K562 (cell line): ENCODE measurements around the gene SAE1. TPM values are rescaled to one million over a fixed set of nuclear protein-coding genes. Genes with fewer than 3 reads are reported as not detected.

Experiments
- CBFA2T2 ChIP-seq: fragments of 450-650 bp; conservative IDR thresholded peaks from 2 replicates; pipeline ENCODE4 v1.6.1; 2017; ENCODE audit warnings: mild to moderate bottlenecking
- CREBBP ChIP-seq: IDR thresholded peaks from one replicate; pipeline ENCODE4 v1.6.1; 2012; ENCODE audit warnings: low read depth, mild to moderate bottlenecking, control low read depth, inconsistent platforms, low read length
- EGR1 ChIP-seq: fragments of 450-650 bp; conservative IDR thresholded peaks from 2 replicates; pipeline ENCODE4 v1.6.1; 2017; ENCODE audit warnings: mild to moderate bottlenecking
- EHMT2 ChIP-seq: fragments of 450-650 bp; IDR thresholded peaks from 2 replicates; pipeline ENCODE4 v1.6.1; 2018; ENCODE audit warnings: antibody characterized with exemption
- ETS1 ChIP-seq: conservative IDR thresholded peaks from 2 replicates; pipeline ENCODE4 v1.6.1; 2011; ENCODE audit warnings: low read depth, mild to moderate bottlenecking, low read length; ENCODE audit not compliant: control insufficient read depth
- FOXM1 ChIP-seq, 2 experiments: fragments of 450-650 bp in 1 of 2; sonication (generic) in 1 of 2; formaldehyde crosslinking in 1 of 2; IDR thresholded peaks; 2 replicates each; pipeline versions ENCODE4 v1.6.1 to v1.9.0; 2017 to 2022; ENCODE audit warnings: low read depth in 2 of 2, mild to moderate bottlenecking in 2 of 2, missing genetic modification reagents in 1 of 2, moderate library complexity in 1 of 2
- HMGN3 ChIP-seq: IDR thresholded peaks from 2 replicates; pipeline ENCODE4 v1.6.1; 2011; ENCODE audit warnings: borderline replicate concordance, low read depth, mild to moderate bottlenecking, mixed read lengths, low read length; ENCODE audit not compliant: insufficient read length; ENCODE audit errors: extremely low read depth
- HNRNPL ChIP-seq: fragments of 200-400 bp; formaldehyde crosslinking; IDR thresholded peaks from 2 replicates; pipeline ENCODE4 v1.6.1; 2017; ENCODE audit warnings: low read depth, mild to moderate bottlenecking, low read length
- NR2C1 ChIP-seq, 2 experiments: fragments of 450-650 bp; IDR thresholded peaks; 2 replicates each; pipeline ENCODE4 v1.6.1; 2017; ENCODE audit warnings: mild to moderate bottlenecking in 2 of 2, antibody characterized with exemption in 1 of 2, inconsistent platforms in 1 of 2, missing compliant biosample characterization in 1 of 2, missing genetic modification characterization in 1 of 2
- SAFB2 ChIP-seq: fragments of 200-400 bp; formaldehyde crosslinking; IDR thresholded peaks from 2 replicates; pipeline ENCODE4 v1.6.1; 2018; ENCODE audit warnings: borderline replicate concordance, low read length, low read depth, moderate library complexity; ENCODE audit not compliant: severe bottlenecking
- SNAPC5 ChIP-seq: fragments of 250-450 bp; sonication (Bioruptor Pico); IDR thresholded peaks from 2 replicates; pipeline ENCODE4 v1.8.0; 2021; ENCODE audit warnings: moderate library complexity, mild to moderate bottlenecking, inconsistent platforms
- SRSF1 ChIP-seq: fragments of 200-400 bp; formaldehyde crosslinking; IDR thresholded peaks from 2 replicates; pipeline ENCODE4 v1.6.1; 2017; ENCODE audit warnings: mild to moderate bottlenecking, low read depth, low read length, moderate library complexity
- TBP ChIP-seq: optimal IDR thresholded peaks from 2 replicates; pipeline ENCODE3; 2011; ENCODE audit warnings: low read depth, low read length, improper control_type of control experiment
- THAP7 ChIP-seq: fragments of 250-450 bp; sonication (Bioruptor Pico); IDR thresholded peaks from 2 replicates; pipeline ENCODE4 v1.5.0; 2021
- TSC22D4 ChIP-seq: fragments of 450-650 bp; IDR thresholded peaks from 2 replicates; pipeline ENCODE4 v1.6.1; 2016; ENCODE audit warnings: missing genetic modification characterization, missing biosample characterization, control low read depth
- ZNF395 ChIP-seq: fragments of 200-800 bp; sonication (Bioruptor generic); IDR thresholded peaks from 2 replicates; pipeline ENCODE4 v1.6.1; 2017; ENCODE audit warnings: missing genetic modification characterization, missing compliant biosample characterization
- polyA plus RNA-seq, 8 experiments: library from polyadenylated mRNA; depleted of rRNA in 4 of 8; stranded (reverse) in 5 of 8; unstranded in 3 of 8; fragments of >200 nt; fragmentation: Nextera tagmentation in 2 of 8; fragmentation: Illumina TruSeq in 1 of 8; extraction: Ambion mirVana in 2 of 8; extraction: Trizol in 1 of 8; gene quantifications; 2 replicates each; pipeline versions ENCODE4 v1.2.1 to v1.2.3, GENCODE V29; 2011 to 2014; ENCODE audit warnings: inconsistent platforms in 1 of 8, missing spikeins in 1 of 8
- total RNA-seq, 7 experiments: library from RNA; depleted of rRNA in 6 of 7; stranded (reverse); fragments of >200 nt in 6 of 7; fragmentation: Illumina TruSeq in 2 of 7; extraction: Trizol in 2 of 7; gene quantifications; 2 replicates each; pipeline versions ENCODE4 v1.2.1 to v1.2.3, GENCODE V29; 2011 to 2021; ENCODE audit warnings: low replicate concordance in 1 of 7
- TF ChIP-seq, protein P1 (sequence below): fragments of 250-450 bp; sonication (Bioruptor Pico); IDR thresholded peaks from 2 replicates; pipeline ENCODE4 v1.9.0; 2021; ENCODE audit warnings: mild to moderate bottlenecking, inconsistent platforms
- TF ChIP-seq, protein P2 (sequence below): sonication (generic); formaldehyde crosslinking; IDR thresholded peaks from 2 replicates; pipeline ENCODE4 v1.9.0; 2022; ENCODE audit warnings: mild to moderate bottlenecking, missing genetic modification reagents
- TF ChIP-seq, protein P3 (sequence below): fragments of 250-450 bp; sonication (Bioruptor Pico); IDR thresholded peaks from 2 replicates; pipeline ENCODE4 v1.8.0; 2022; ENCODE audit warnings: inconsistent platforms, mild to moderate bottlenecking, moderate library complexity, borderline replicate concordance

SAE1 gene
- total and polyA plus RNA-seq, 9 of the 15 experiments (the other 6 are each of a cell fraction or from before 2014, with no cell fraction given): 82.8 to 299 (median 217) TPM

DNA sequence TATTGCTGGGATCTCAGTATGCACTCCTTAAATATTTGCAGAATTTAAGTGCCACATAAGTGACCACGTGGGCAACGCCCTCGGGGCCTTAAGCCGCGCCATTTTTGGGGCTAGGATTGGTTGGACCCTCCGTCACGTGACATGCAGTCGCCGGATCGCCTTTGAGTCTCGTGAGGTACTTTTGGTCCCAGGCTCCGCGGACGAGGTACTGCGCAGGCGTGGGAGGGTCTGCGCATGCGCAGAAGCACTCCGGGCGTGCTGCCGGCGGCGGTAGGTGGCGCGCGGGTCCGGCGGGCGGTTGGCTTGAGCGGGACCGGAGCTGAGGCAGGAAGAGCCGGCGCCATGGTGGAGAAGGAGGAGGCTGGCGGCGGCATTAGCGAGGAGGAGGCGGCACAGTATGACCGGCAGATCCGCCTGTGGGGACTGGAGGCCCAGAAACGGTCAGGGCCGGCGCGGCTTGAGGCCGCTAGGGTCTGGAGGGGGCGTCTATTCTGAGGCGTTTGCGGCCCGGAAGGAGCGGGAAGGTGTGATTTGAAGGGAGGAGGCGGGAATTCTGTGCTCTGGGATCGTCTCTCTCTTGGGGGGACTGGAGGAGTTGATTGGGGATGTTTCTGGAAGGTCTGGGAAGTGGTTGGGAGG is at the start of gene SAE1 (continued):
- TF ChIP-seq HMGN3 (peak; percentile 26), EGR1 (peak; percentile 77), SRSF1 (no peak), SNAPC5 (no peak), HNRNPL (no peak), ETS1 (peak; percentile 81), SAFB2 (no peak), NR2C1 (IDR thresholded peaks at IDR 0.05) (peak; percentile 67), NR2C1 (tag; IDR thresholded peaks at IDR 0.05) (0 out of 2 replicates have a peak, but pooled peaks have one; percentile 40), FOXM1 (IDR thresholded peaks at IDR 0.05; ENCODE audit: low read depth) (peak; percentile 57; the same call in 1 of the 2 replicates), FOXM1 (CRISPR knock-in tag; IDR thresholded peaks at IDR 0.05; ENCODE audit: low read depth) (no peak), TSC22D4 (tag) (no peak), ZNF395 (peak; percentile 61; the same call in 1 of the 2 replicates), TBP (peak; percentile 68), CREBBP (no peak), CBFA2T2 (peak; percentile 97), EHMT2 (no peak), THAP7 (CRISPR knock-in tag) (no peak)
- TF ChIP-seq, protein P1, sequence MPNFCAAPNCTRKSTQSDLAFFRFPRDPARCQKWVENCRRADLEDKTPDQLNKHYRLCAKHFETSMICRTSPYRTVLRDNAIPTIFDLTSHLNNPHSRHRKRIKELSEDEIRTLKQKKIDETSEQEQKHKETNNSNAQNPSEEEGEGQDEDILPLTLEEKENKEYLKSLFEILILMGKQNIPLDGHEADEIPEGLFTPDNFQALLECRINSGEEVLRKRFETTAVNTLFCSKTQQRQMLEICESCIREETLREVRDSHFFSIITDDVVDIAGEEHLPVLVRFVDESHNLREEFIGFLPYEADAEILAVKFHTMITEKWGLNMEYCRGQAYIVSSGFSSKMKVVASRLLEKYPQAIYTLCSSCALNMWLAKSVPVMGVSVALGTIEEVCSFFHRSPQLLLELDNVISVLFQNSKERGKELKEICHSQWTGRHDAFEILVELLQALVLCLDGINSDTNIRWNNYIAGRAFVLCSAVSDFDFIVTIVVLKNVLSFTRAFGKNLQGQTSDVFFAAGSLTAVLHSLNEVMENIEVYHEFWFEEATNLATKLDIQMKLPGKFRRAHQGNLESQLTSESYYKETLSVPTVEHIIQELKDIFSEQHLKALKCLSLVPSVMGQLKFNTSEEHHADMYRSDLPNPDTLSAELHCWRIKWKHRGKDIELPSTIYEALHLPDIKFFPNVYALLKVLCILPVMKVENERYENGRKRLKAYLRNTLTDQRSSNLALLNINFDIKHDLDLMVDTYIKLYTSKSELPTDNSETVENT: peak; percentile 57; the same call in 1 of the 2 replicates
- TF ChIP-seq, protein P2, sequence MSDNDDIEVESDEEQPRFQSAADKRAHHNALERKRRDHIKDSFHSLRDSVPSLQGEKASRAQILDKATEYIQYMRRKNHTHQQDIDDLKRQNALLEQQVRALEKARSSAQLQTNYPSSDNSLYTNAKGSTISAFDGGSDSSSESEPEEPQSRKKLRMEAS (CRISPR knock-in tag): peak; percentile 99
- TF ChIP-seq, protein P3, sequence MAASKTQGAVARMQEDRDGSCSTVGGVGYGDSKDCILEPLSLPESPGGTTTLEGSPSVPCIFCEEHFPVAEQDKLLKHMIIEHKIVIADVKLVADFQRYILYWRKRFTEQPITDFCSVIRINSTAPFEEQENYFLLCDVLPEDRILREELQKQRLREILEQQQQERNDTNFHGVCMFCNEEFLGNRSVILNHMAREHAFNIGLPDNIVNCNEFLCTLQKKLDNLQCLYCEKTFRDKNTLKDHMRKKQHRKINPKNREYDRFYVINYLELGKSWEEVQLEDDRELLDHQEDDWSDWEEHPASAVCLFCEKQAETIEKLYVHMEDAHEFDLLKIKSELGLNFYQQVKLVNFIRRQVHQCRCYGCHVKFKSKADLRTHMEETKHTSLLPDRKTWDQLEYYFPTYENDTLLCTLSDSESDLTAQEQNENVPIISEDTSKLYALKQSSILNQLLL: no peak
